Liver (tissue), 3 donors: ENCODE data around the gene GAPVD1.

ENCODE experiments used
- EGR1 ChIP-seq, 2 donors: IDR thresholded peaks; 2 replicates each; pipeline ENCODE4 v1.6.1; 2016 to 2018; ENCODE audit warnings: antibody characterized with exemption in 2 of 2, low read depth in 2 of 2
- FOXA1 ChIP-seq: IDR thresholded peaks from 2 replicates; pipeline ENCODE4 v1.6.1; 2016; ENCODE audit warnings: antibody characterized with exemption
- HNF4A ChIP-seq, 2 donors: conservative IDR thresholded peaks; 2 replicates each; pipeline ENCODE4 v1.6.1; 2016; ENCODE audit warnings: antibody characterized with exemption in 2 of 2, mild to moderate bottlenecking in 2 of 2
- JUND ChIP-seq, 2 donors: IDR thresholded peaks; 2 replicates each; pipeline ENCODE4 v1.6.1; 2016; ENCODE audit warnings: antibody characterized with exemption in 2 of 2
- RAD21 ChIP-seq, 2 donors: IDR thresholded peaks; 2 replicates each; pipeline ENCODE4 v1.6.1; 2016; ENCODE audit warnings: antibody characterized with exemption in 2 of 2, mild to moderate bottlenecking in 2 of 2
- RXRA ChIP-seq, 2 donors: IDR thresholded peaks; 2 replicates each; pipeline ENCODE4 v1.6.1; 2017 to 2018; ENCODE audit warnings: antibody characterized with exemption in 2 of 2, mild to moderate bottlenecking in 1 of 2
- SP1 ChIP-seq: IDR thresholded peaks from 2 replicates; pipeline ENCODE4 v1.6.1; 2018; ENCODE audit warnings: antibody characterized with exemption, mild to moderate bottlenecking
- TAF1 ChIP-seq: conservative IDR thresholded peaks from 2 replicates; pipeline ENCODE4 v1.6.1; 2016; ENCODE audit warnings: antibody characterized with exemption, mild to moderate bottlenecking
- YY1 ChIP-seq: IDR thresholded peaks from 2 replicates; pipeline ENCODE4 v1.6.1; 2016; ENCODE audit warnings: antibody characterized with exemption, mild to moderate bottlenecking
- TF ChIP-seq, protein P1 (sequence below): fragments of 150-350 bp; IDR thresholded peaks from 2 replicates; pipeline ENCODE4 v1.5.1; 2017; ENCODE audit warnings: improper control_type of control experiment, low read depth, low read length; ENCODE audit not compliant: missing input control
- TF ChIP-seq, protein P2 (sequence below): IDR thresholded peaks from 2 replicates; pipeline ENCODE4 v1.6.1; 2016; ENCODE audit warnings: antibody characterized with exemption
- TF ChIP-seq, protein P3 (sequence below): IDR thresholded peaks from 2 replicates; pipeline ENCODE4 v1.6.1; 2016; ENCODE audit warnings: antibody characterized with exemption, mild to moderate bottlenecking
- TF ChIP-seq, protein P4 (sequence below): IDR thresholded peaks from 2 replicates; pipeline ENCODE4 v1.6.1; 2016; ENCODE audit warnings: antibody characterized with exemption
- donor health status: healthy.
- donor health status: healthy.

DNA sequence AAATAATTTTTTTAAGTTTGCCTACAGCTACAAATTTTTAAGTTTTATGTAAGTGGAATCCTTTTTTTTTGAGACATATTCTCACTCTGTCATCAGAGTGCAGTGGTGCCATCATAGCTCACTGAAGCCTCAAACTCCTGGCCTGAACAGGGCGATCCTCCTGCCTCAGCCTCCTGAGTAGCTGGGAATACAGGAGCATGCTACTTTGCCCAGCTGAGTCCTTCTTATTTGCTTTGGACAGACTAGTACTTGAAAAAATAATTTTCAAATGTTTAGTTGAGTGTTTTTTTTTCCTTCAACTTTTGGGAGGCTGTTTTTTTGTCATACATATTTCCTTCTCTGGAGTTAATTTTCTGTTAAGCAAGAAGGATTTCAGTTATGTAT lies 7.4 kb downstream of the GAPVD1 start:
- TF ChIP-seq, protein P1, sequence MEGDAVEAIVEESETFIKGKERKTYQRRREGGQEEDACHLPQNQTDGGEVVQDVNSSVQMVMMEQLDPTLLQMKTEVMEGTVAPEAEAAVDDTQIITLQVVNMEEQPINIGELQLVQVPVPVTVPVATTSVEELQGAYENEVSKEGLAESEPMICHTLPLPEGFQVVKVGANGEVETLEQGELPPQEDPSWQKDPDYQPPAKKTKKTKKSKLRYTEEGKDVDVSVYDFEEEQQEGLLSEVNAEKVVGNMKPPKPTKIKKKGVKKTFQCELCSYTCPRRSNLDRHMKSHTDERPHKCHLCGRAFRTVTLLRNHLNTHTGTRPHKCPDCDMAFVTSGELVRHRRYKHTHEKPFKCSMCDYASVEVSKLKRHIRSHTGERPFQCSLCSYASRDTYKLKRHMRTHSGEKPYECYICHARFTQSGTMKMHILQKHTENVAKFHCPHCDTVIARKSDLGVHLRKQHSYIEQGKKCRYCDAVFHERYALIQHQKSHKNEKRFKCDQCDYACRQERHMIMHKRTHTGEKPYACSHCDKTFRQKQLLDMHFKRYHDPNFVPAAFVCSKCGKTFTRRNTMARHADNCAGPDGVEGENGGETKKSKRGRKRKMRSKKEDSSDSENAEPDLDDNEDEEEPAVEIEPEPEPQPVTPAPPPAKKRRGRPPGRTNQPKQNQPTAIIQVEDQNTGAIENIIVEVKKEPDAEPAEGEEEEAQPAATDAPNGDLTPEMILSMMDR, result no peak
- TF ChIP-seq, protein P2, sequence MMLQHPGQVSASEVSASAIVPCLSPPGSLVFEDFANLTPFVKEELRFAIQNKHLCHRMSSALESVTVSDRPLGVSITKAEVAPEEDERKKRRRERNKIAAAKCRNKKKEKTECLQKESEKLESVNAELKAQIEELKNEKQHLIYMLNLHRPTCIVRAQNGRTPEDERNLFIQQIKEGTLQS, result no peak
- TF ChIP-seq, protein P3, sequence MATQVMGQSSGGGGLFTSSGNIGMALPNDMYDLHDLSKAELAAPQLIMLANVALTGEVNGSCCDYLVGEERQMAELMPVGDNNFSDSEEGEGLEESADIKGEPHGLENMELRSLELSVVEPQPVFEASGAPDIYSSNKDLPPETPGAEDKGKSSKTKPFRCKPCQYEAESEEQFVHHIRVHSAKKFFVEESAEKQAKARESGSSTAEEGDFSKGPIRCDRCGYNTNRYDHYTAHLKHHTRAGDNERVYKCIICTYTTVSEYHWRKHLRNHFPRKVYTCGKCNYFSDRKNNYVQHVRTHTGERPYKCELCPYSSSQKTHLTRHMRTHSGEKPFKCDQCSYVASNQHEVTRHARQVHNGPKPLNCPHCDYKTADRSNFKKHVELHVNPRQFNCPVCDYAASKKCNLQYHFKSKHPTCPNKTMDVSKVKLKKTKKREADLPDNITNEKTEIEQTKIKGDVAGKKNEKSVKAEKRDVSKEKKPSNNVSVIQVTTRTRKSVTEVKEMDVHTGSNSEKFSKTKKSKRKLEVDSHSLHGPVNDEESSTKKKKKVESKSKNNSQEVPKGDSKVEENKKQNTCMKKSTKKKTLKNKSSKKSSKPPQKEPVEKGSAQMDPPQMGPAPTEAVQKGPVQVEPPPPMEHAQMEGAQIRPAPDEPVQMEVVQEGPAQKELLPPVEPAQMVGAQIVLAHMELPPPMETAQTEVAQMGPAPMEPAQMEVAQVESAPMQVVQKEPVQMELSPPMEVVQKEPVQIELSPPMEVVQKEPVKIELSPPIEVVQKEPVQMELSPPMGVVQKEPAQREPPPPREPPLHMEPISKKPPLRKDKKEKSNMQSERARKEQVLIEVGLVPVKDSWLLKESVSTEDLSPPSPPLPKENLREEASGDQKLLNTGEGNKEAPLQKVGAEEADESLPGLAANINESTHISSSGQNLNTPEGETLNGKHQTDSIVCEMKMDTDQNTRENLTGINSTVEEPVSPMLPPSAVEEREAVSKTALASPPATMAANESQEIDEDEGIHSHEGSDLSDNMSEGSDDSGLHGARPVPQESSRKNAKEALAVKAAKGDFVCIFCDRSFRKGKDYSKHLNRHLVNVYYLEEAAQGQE, result no peak
- TF ChIP-seq JUND (IDR thresholded peaks at IDR 0.05) (no peak), RAD21 (IDR thresholded peaks at IDR 0.05) (no peak), TAF1 (no peak), EGR1 (IDR thresholded peaks at IDR 0.05; ENCODE audit: low read depth in 2 of 2) (no peak), FOXA1 (no peak), YY1 (no peak), SP1 (no peak), HNF4A (conservative IDR thresholded peaks at IDR 0.05) (no peak), RXRA (IDR thresholded peaks at IDR 0.05) (no peak)
- TF ChIP-seq, protein P4, sequence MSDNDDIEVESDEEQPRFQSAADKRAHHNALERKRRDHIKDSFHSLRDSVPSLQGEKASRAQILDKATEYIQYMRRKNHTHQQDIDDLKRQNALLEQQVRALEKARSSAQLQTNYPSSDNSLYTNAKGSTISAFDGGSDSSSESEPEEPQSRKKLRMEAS, result no peak
